Pancreas (tissue), 10 donors: ENCODE data around the gene CELF6. TPM values are rescaled to one million over a fixed set of nuclear protein-coding genes. Genes with fewer than 3 reads are reported as not detected.

Experiments used
- ATAC-seq, 4 donors: fragments of 200-7000 bp; cut with Tn5 transposase; one replicate each; pipeline versions ENCODE4 v1.8.0 to v1.9.1; 2020; ENCODE audit warnings: mild to moderate bottlenecking in 4 of 4, moderate library complexity in 4 of 4
- DNase-seq, 6 donors: peaks; one replicate each; pipeline ENCODE4 v3.0.0-alpha.2; 2020
- FAIRE-seq: peaks from 2 replicates; lab custom pipeline; 2012; peaks lifted over from hg19 to GRCh38; lab: Jason Lieb, UNC
- H3K27ac ChIP-seq, 4 donors: fragments of 200-600 bp; sonication (generic); 1 replicate in 3 of 4; 2 replicates in 1 of 4; pipeline versions ENCODE4 v1.5.0 to v1.8.0; 2020
- H3K27me3 ChIP-seq, 4 donors: fragments of 200-600 bp; one replicate each; pipeline ENCODE4 v1.8.0; 2021
- H3K36me3 ChIP-seq, 3 donors: fragments of 200-600 bp; sonication (generic) in 1 of 3; one replicate each; pipeline versions ENCODE4 v1.5.0 to v1.8.0; 2020 to 2021
- H3K4me1 ChIP-seq, 3 donors: fragments of 200-600 bp; one replicate each; pipeline ENCODE4 v1.8.0; 2021
- H3K4me3 ChIP-seq, 4 donors: fragments of 200-600 bp; sonication (generic) in 2 of 4; one replicate each; pipeline versions ENCODE4 v1.5.0 to v1.8.0; 2020 to 2021
- H3K9me3 ChIP-seq, 4 donors: fragments of 200-600 bp; one replicate each; pipeline ENCODE4 v1.8.0; 2021
- CTCF ChIP-seq, 4 donors: fragments of 200-600 bp; sonication (generic) in 3 of 4; IDR thresholded peaks; one replicate each; pipeline versions ENCODE4 v1.5.0 to v1.8.0; 2021; ENCODE audit warnings: antibody characterized with exemption in 4 of 4
- WGBS, 2 donors: extraction: QIAGEN DNeasy Blood & Tissue Kit; methylation state at CpG; one replicate each; pipeline ENCODE4 v1.1.7; 2013; 5-methylcytosine and 5-hydroxymethylcytosine counted together
- intact Hi-C, 3 donors: fragments of 100-400 bp; cut with DNase I; formaldehyde crosslinking; loops; one replicate each; pipeline versions ENCODE4 v1.11.1 to v1.14.2; 2022
- polyA plus RNA-seq, 2 donors: library from polyadenylated mRNA; stranded (reverse); fragments of 200-250 nt; gene quantifications; one replicate each; pipeline ENCODE4 v1.2.3, GENCODE V29; 2013
- total RNA-seq, 6 donors: library from RNA; stranded (reverse); fragmentation: NEBNext Ultra II Directional in 4 of 6; extraction: Animal tissue kit (Norgen Biotek cat#: 25700) in 4 of 6; gene quantifications; one replicate each; pipeline versions ENCODE4 v1.2.1 to v1.2.4, GENCODE V29; 2021 to 2023
- donor health status: healthy with polysubstance abuse.
- donor health status: DM: no; HTN: no; CAD: no; lungs with moderate emphysema.
- donor health status: DM: no; HTN: no; CAD: no.
- donor health status: control.
- donor health status: control.
- donor health status: Bipolar disorder and iron deficiency.
- donor health status: DM: yes; HTN: yes; CAD: no.
- donor health status: DM: no; HTN: no; CAD: no.
- donor health status: DM: no; HTN: no; CAD: no.
- donor health status: DM: yes; HTN: yes; CAD: no.

The CELF6 gene
- total and polyA plus RNA-seq, 8 donors = 0.25 to 13.6 (median 0.79) TPM

- Histone ChIP-seq H3K27me3 (no peaks in the 10 kb centered on the region), H3K9me3 (no peaks in the 10 kb centered on the region), H3K27ac (peak overlapping the region in 1 of 4 donors; percentile 28), H3K4me1 (peaks cover 6 to 7% (median 7%) of the 10 kb centered on the region in 3 donors), H3K4me3 (no peak overlapping the region), H3K36me3 (peaks cover 0 to 17% (median 0%) of the 10 kb centered on the region in 3 donors)
- DNase-seq (peak in 1 of 6 donors; percentile 39), ATAC-seq (peak in 3 of 4 donors; percentile 71 to 88 (median 81)), FAIRE-seq (no peak)
- intact Hi-C loops = no loop called here
- WGBS, 2 donors = 61 to 67% methylated on average over 3 of the region's 3 CpGs
- TF ChIP-seq CTCF (IDR thresholded peaks at IDR 0.05) = no peak
These were observed 82.7 kb downstream of the CELF6 start for GRCh38 chr15:72237029-72237852.

- Histone ChIP-seq H3K36me3 (peaks cover 0 to 10% (median 0%) of the 10 kb centered on the region in 3 donors), H3K4me3 (no peak overlapping the region), H3K9me3 (no peaks in the 10 kb centered on the region), H3K27ac (no peak overlapping the region), H3K27me3 (no peaks in the 10 kb centered on the region), H3K4me1 (peaks cover 7 to 8% (median 7%) of the 10 kb centered on the region in 3 donors)
- intact Hi-C loops = no loop called here
- no peak for FAIRE-seq
- 70 to 77% methylated on average over 2 of the region's 2 CpGs for WGBS, 2 donors
- no peak for ATAC-seq
- DNase-seq = no peak
- no peak for TF ChIP-seq CTCF (IDR thresholded peaks at IDR 0.05)
These were observed 83.5 kb downstream of the CELF6 start for GRCh38 chr15:72236381-72237003.

- no peak for ATAC-seq
- H3K4me3 ChIP-seq = no peak overlapping the region
- peaks cover 7 to 8% (median 7%) of the 10 kb centered on the region in 3 donors for H3K4me1 ChIP-seq
- intact Hi-C loops = no loop called here
- TF ChIP-seq CTCF (IDR thresholded peaks at IDR 0.05) = no peak
- H3K36me3 ChIP-seq = no peaks in the 10 kb centered on the region
- H3K9me3 ChIP-seq = no peaks in the 10 kb centered on the region
- no peak for DNase-seq
- no peak for FAIRE-seq
- no peaks in the 10 kb centered on the region for H3K27me3 ChIP-seq
- no peak overlapping the region for H3K27ac ChIP-seq
- WGBS, 2 donors = 84 to 89% methylated on average over 4 of the region's 4 CpGs
These were observed 84.7 kb downstream of the CELF6 start for GRCh38 chr15:72235298-72235697.

Other genes starting within 250 kb of the CELF6 start
- 10 to 100 TPM in 2 of 6 donors, 1 to 10 TPM in 4; 6.6 to 21.0 (median 9.1) TPM for gene MYO9A, start 202.0 kb downstream of the CELF6 start, total RNA-seq
- 1 to 10 TPM; 1.2 to 1.8 TPM for gene MYO9A, start 202.0 kb downstream of the CELF6 start, polyA plus RNA-seq
- 1 to 10 TPM in 5 of 6 donors, under 1 TPM in 1; 0.65 to 2.2 (median 1.6) TPM for gene SENP8, start 201.8 kb downstream of the CELF6 start, total RNA-seq
- gene SENP8, start 201.8 kb downstream of the CELF6 start, polyA plus RNA-seq = 1 to 10 TPM in 1 of 2 donors, under 1 TPM in 1; 0.49 to 1.4 TPM
- under 1 TPM in 1 of 6 donors, not detected in 5; 0.19 TPM for gene GRAMD2A, start 122.4 kb downstream of the CELF6 start, total RNA-seq
- under 1 TPM in 1 of 2 donors, not detected in 1; 0.28 TPM for gene GRAMD2A, start 122.4 kb downstream of the CELF6 start, polyA plus RNA-seq
- gene PKM, start 89.0 kb downstream of the CELF6 start, total RNA-seq = 100 to 1,000 TPM in 3 of 6 donors, 10 to 100 TPM in 3; 61.8 to 219 (median 110) TPM
- 100 to 1,000 TPM in 1 of 2 donors, 10 to 100 TPM in 1; 67.2 to 140 TPM for gene PKM, start 89.0 kb downstream of the CELF6 start, polyA plus RNA-seq
- 10 to 100 TPM; 31.1 to 55.5 (median 39.7) TPM for gene PARP6, start 47.6 kb downstream of the CELF6 start, total RNA-seq
- gene PARP6, start 47.6 kb downstream of the CELF6 start, polyA plus RNA-seq = 100 to 1,000 TPM; 121 to 178 TPM
- 10 to 100 TPM; 30.2 to 74.3 (median 39.9) TPM for gene HEXA, start 55.9 kb upstream of the CELF6 start, total RNA-seq
- gene HEXA, start 55.9 kb upstream of the CELF6 start, polyA plus RNA-seq = 10 to 100 TPM; 72.8 to 76.0 TPM
- gene TMEM202, start 78.1 kb upstream of the CELF6 start, total RNA-seq = not detected
- gene TMEM202, start 78.1 kb upstream of the CELF6 start, polyA plus RNA-seq = not detected
- gene ARIH1, start 154.2 kb upstream of the CELF6 start, total RNA-seq = 10 to 100 TPM; 59.7 to 91.3 (median 68.8) TPM
- 10 to 100 TPM; 11.5 to 22.5 TPM for gene ARIH1, start 154.2 kb upstream of the CELF6 start, polyA plus RNA-seq